HG03103 (cell line): ENCODE data around the gene TPBGL.

ENCODE experiments used
- ATAC-seq: cut with Tn5 transposase; IDR thresholded peaks from one replicate; pipeline ENCODE4 v1.9.1; 2021; ENCODE audit warnings: low read depth; ENCODE audit not compliant: unreplicated experiment

The TPBGL gene

GRCh38 chr11:75205564-75206020 is 35.0 kb upstream of the TPBGL start:
- ATAC-seq, result no peak

GRCh38 chr11:75208446-75208845 is 32.1 kb upstream of the TPBGL start:
- no peak for ATAC-seq

- ATAC-seq, result no peak
These were observed 28.2 kb upstream of the TPBGL start for GRCh38 chr11:75212411-75212810.

GRCh38 chr11:75214411-75214821 is 26.2 kb upstream of the TPBGL start:
- ATAC-seq, result no peak

- no peak for ATAC-seq
These were observed 25.7 kb upstream of the TPBGL start for GRCh38 chr11:75214843-75215242.

- ATAC-seq, result no peak
These were observed 20.7 kb upstream of the TPBGL start for GRCh38 chr11:75219869-75220268.

- no peak for ATAC-seq
These were observed 16.5 kb upstream of the TPBGL start for GRCh38 chr11:75223954-75224643.

GRCh38 chr11:75225794-75226193 is 14.8 kb upstream of the TPBGL start:
- no peak for ATAC-seq

- no peak for ATAC-seq
These were observed 11.1 kb upstream of the TPBGL start for GRCh38 chr11:75229466-75229865.

- no peak for ATAC-seq
These were observed 10.0 kb upstream of the TPBGL start for GRCh38 chr11:75230621-75231020.

GRCh38 chr11:75233754-75234172 is 6.8 kb upstream of the TPBGL start:
- ATAC-seq, result no peak

- ATAC-seq, result no peak
These were observed 4.5 kb upstream of the TPBGL start for GRCh38 chr11:75236062-75236461.

GRCh38 chr11:75237050-75237449 is 3.5 kb upstream of the TPBGL start:
- no peak for ATAC-seq

- no peak for ATAC-seq
These were observed 1.8 kb upstream of the TPBGL start for GRCh38 chr11:75238595-75239440.

GRCh38 chr11:75239531-75240290 is 863 bp upstream of the TPBGL start:
- no peak for ATAC-seq

GRCh38 chr11:75241036-75241905 is 697 bp downstream of the TPBGL start:
- ATAC-seq, result peak; percentile 72

GRCh38 chr11:75241906-75242644 is 1.5 kb downstream of the TPBGL start:
- no peak for ATAC-seq

GRCh38 chr11:75242722-75243600 is 2.4 kb downstream of the TPBGL start:
- no peak for ATAC-seq
